K562 (cell line): ENCODE results near the gene CHPF. TPM values are rescaled to one million over a fixed set of nuclear protein-coding genes. Genes with fewer than 3 reads are reported as not detected.
A peak's percentile ranks its signal among the peaks of the same experiment; 100 is the strongest.

Experiments used
- ARID3A ChIP-seq: IDR thresholded peaks from 2 replicates; pipeline ENCODE4 v1.6.1; 2012; ENCODE audit warnings: low read depth, low read length, improper control_type of control experiment, borderline replicate concordance
- CHD4 ChIP-seq: fragments of 200-600 bp; sonication (generic); IDR thresholded peaks from 3 replicates; pipeline ENCODE4 v1.6.1; 2012; ENCODE audit warnings: low read depth, mild to moderate bottlenecking, mixed read lengths, low read length, inconsistent platforms; ENCODE audit not compliant: insufficient read depth, insufficient replicate concordance, poor library complexity, severe bottlenecking
- HDAC1 ChIP-seq, 2 experiments: fragments of 450-650 bp; IDR thresholded peaks; 2 replicates each; pipeline ENCODE4 v1.6.1; 2016 to 2017; ENCODE audit warnings: inconsistent platforms in 1 of 2, mild to moderate bottlenecking in 1 of 2, moderate library complexity in 1 of 2
- JUND ChIP-seq, 2 experiments: IDR thresholded peaks; 2 replicates in 1 of 2; 3 replicates in 1 of 2; pipeline ENCODE4 v1.6.1; 2011; ENCODE audit warnings: borderline replicate concordance in 2 of 2, low read depth in 2 of 2, low read length in 2 of 2, improper control_type of control experiment in 1 of 2, missing biosample characterization in 1 of 2, missing genetic modification characterization in 1 of 2, missing genetic modification reagents in 1 of 2
- KDM2B ChIP-seq: fragments of 250-450 bp; sonication (Bioruptor Pico); IDR thresholded peaks from 2 replicates; pipeline ENCODE4 v1.8.0; 2021; ENCODE audit warnings: mild to moderate bottlenecking, moderate library complexity
- KLF13 ChIP-seq: fragments of 450-650 bp; IDR thresholded peaks from 2 replicates; pipeline ENCODE4 v1.6.1; 2016; ENCODE audit warnings: missing genetic modification characterization, low read depth, mild to moderate bottlenecking, missing compliant biosample characterization, moderate library complexity, borderline replicate concordance
- MBD1 ChIP-seq: fragments of 250-450 bp; sonication (Bioruptor Pico); IDR thresholded peaks from 2 replicates; pipeline ENCODE4 v1.8.0; 2022; ENCODE audit warnings: inconsistent platforms
- MTA2 ChIP-seq: fragments of 450-650 bp; IDR thresholded peaks from 2 replicates; pipeline ENCODE4 v1.6.1; 2016; ENCODE audit warnings: low read depth
- NBN ChIP-seq: fragments of 450-650 bp; IDR thresholded peaks from 2 replicates; pipeline ENCODE4 v1.6.1; 2016; ENCODE audit warnings: low read depth, mild to moderate bottlenecking
- NCOR1 ChIP-seq: fragments of 450-650 bp; IDR thresholded peaks from 2 replicates; pipeline ENCODE4 v1.6.1; 2016; ENCODE audit warnings: mild to moderate bottlenecking, moderate library complexity
- NEUROD1 ChIP-seq: fragments of 150-350 bp; IDR thresholded peaks from 2 replicates; pipeline ENCODE4 v1.6.1; 2014; ENCODE audit warnings: borderline replicate concordance, low read length, low read depth; ENCODE audit not compliant: partially characterized antibody
- POLR2G ChIP-seq: fragments of 200-400 bp; formaldehyde crosslinking; IDR thresholded peaks from 2 replicates; pipeline ENCODE4 v1.6.1; 2017; ENCODE audit warnings: low read depth, mild to moderate bottlenecking, antibody characterized with exemption, low read length, moderate library complexity
- PRDM10 ChIP-seq: fragments of 450-650 bp; IDR thresholded peaks from 2 replicates; pipeline ENCODE4 v1.6.1; 2018; ENCODE audit not compliant: partially characterized antibody
- RBFOX2 ChIP-seq: fragments of 200-400 bp; formaldehyde crosslinking; IDR thresholded peaks from 2 replicates; pipeline ENCODE4 v1.6.1; 2017; ENCODE audit warnings: low read depth, mild to moderate bottlenecking, low read length, moderate library complexity
- RNF2 ChIP-seq: sonication (generic); IDR thresholded peaks from 2 replicates; pipeline ENCODE4 v1.6.1; 2016
- SMARCA4 ChIP-seq: fragments of 450-650 bp; IDR thresholded peaks from 2 replicates; pipeline ENCODE4 v1.6.1; 2016
- SMARCB1 ChIP-seq: IDR thresholded peaks from 2 replicates; pipeline ENCODE4 v1.6.1; 2011; ENCODE audit warnings: improper control_type of control experiment, low read depth; ENCODE audit not compliant: insufficient read length
- SRSF3 ChIP-seq: fragments of 200-400 bp; formaldehyde crosslinking; IDR thresholded peaks from 2 replicates; pipeline ENCODE4 v1.6.1; 2016; ENCODE audit warnings: mild to moderate bottlenecking, low read length, moderate library complexity; ENCODE audit not compliant: insufficient read depth
- TCF3 ChIP-seq: sonication (generic); formaldehyde crosslinking; IDR thresholded peaks from 2 replicates; pipeline ENCODE4 v1.4.0; 2020; ENCODE audit warnings: mild to moderate bottlenecking, missing genetic modification reagents
- TCF7 ChIP-seq: sonication (generic); IDR thresholded peaks from 2 replicates; pipeline ENCODE4 v1.6.1; 2016; ENCODE audit warnings: antibody characterized with exemption, borderline replicate concordance
- polyA plus RNA-seq, 8 experiments: library from polyadenylated mRNA; depleted of rRNA in 4 of 8; stranded (reverse) in 5 of 8; unstranded in 3 of 8; fragments of >200 nt; fragmentation: Nextera tagmentation in 2 of 8; fragmentation: Illumina TruSeq in 1 of 8; extraction: Ambion mirVana in 2 of 8; extraction: Trizol in 1 of 8; gene quantifications; 2 replicates each; pipeline versions ENCODE4 v1.2.1 to v1.2.3, GENCODE V29; 2011 to 2014; ENCODE audit warnings: inconsistent platforms in 1 of 8, missing spikeins in 1 of 8
- total RNA-seq, 7 experiments: library from RNA; depleted of rRNA in 6 of 7; stranded (reverse); fragments of >200 nt in 6 of 7; fragmentation: Illumina TruSeq in 2 of 7; extraction: Trizol in 2 of 7; gene quantifications; 2 replicates each; pipeline versions ENCODE4 v1.2.1 to v1.2.3, GENCODE V29; 2011 to 2021; ENCODE audit warnings: low replicate concordance in 1 of 7

CHPF gene
- total and polyA plus RNA-seq, 9 of the 15 experiments (the other 6 are each of a cell fraction or from before 2014, with no cell fraction given), result 0.15 to 57.2 (median 7.9) TPM

- TF ChIP-seq PRDM10 (peak; percentile 34), KDM2B (CRISPR knock-in tag) (no peak), NBN (peak; percentile 66; the same call in 1 of the 2 replicates), POLR2G (peak; percentile 55), MTA2 (peak; percentile 41), RNF2 (peak; percentile 88), KLF13 (no peak), HDAC1 (IDR thresholded peaks at IDR 0.05) (peak in 1 of 2 experiments; percentile 64; a peak in 2 of 4 replicates), NEUROD1 (peak; percentile 42), ARID3A (peak; percentile 83; the same call in 1 of the 2 replicates), NCOR1 (peak; percentile 83), JUND (IDR thresholded peaks at IDR 0.05; ENCODE audit: borderline replicate concordance, low read depth, low read length) (peak; percentile 69), JUND (tag; IDR thresholded peaks at IDR 0.05; ENCODE audit: borderline replicate concordance, low read depth, low read length) (no peak; the same call in 2 of the 3 replicates), SRSF3 (no peak), RBFOX2 (peak; percentile 64; the same call in 1 of the 2 replicates), SMARCA4 (peak; percentile 56; the same call in 1 of the 2 replicates), TCF3 (CRISPR knock-in tag) (peak; percentile 84), TCF7 (0 out of 2 replicates have a peak, but pooled peaks have one; percentile 25), CHD4 (no peak), MBD1 (CRISPR knock-in tag) (no peak), SMARCB1 (no peak)
These were observed 22.3 kb downstream of the CHPF start (continued) for GRCh38 chr2:219521066-219521880.
